Right kidney (tissue), 9 donors: ENCODE data around the gene PCDHGA8.
"Not testable (repeated sequence)": the region's sequence is repeated elsewhere in the genome, so short reads cannot be mapped to it uniquely, and the experiment has no call there.

Source experiments
- DNase-seq: peaks from one replicate; pipeline ENCODE4 v3.0.0-alpha.2; 2016
- long read RNA-seq, 8 donors: transcript quantifications; one replicate each; lab custom pipeline, GENCODE V29; 2026

Gene PCDHGA8
- long read RNA-seq, donor 1, full-length matches to known transcripts: 2 of 2 reads
- long read RNA-seq, donor 1, partial matches to known transcripts: 0 of 2 reads
- long read RNA-seq, donor 1, other reads (novel, unspliced or antisense): 0 of 2 reads
- long read RNA-seq, donor 2: 0 reads
- long read RNA-seq, donor 3, full-length matches to known transcripts: 1 of 1 reads
- long read RNA-seq, donor 3, partial matches to known transcripts: 0 of 1 reads
- long read RNA-seq, donor 3, other reads (novel, unspliced or antisense): 0 of 1 reads
- long read RNA-seq, donor 4, full-length matches to known transcripts: 3 of 3 reads
- long read RNA-seq, donor 4, partial matches to known transcripts: 0 of 3 reads
- long read RNA-seq, donor 4, other reads (novel, unspliced or antisense): 0 of 3 reads
- long read RNA-seq, donor 5, full-length matches to known transcripts: 2 of 2 reads
- long read RNA-seq, donor 5, partial matches to known transcripts: 0 of 2 reads
- long read RNA-seq, donor 5, other reads (novel, unspliced or antisense): 0 of 2 reads
- long read RNA-seq, donor 6, full-length matches to known transcripts: 1 of 1 reads
- long read RNA-seq, donor 6, partial matches to known transcripts: 0 of 1 reads
- long read RNA-seq, donor 6, other reads (novel, unspliced or antisense): 0 of 1 reads
- long read RNA-seq, donor 7, full-length matches to known transcripts: 4 of 4 reads
- long read RNA-seq, donor 7, partial matches to known transcripts: 0 of 4 reads
- long read RNA-seq, donor 7, other reads (novel, unspliced or antisense): 0 of 4 reads
- long read RNA-seq, donor 8, full-length matches to known transcripts: 4 of 4 reads
- long read RNA-seq, donor 8, partial matches to known transcripts: 0 of 4 reads
- long read RNA-seq, donor 8, other reads (novel, unspliced or antisense): 0 of 4 reads

DNA sequence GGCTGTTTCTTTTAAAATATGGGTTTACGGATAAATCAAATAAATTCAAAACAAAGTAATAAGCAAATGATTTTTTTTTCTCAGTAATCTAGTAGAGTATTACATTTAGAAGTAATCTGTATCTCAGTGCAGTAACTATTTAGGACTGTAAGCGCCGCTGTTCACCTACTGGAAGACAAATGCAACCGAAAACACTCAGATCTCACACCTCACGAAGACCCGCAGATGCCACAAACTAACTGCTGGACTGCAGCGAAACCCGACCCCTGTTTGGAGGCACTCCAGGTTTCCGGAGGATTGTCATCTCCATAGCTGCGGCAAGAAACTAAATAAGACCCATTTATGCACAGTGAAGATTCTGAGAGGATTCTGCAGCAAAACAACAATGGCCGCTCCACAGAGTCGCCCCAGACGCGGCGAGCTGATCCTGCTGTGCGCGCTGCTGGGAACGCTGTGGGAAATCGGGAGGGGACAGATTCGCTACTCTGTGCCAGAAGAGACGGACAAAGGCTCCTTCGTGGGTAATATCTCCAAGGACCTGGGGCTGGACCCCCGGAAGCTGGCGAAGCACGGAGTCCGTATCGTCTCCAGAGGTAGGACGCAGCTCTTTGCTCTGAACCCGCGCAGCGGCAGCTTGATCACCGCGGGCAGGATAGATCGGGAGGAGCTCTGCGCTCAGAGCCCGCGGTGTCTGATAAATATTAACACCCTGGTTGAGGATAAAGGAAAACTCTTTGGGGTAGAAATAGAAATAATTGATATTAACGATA is at the start of gene PCDHGA8:
PCDHGA8 (plus strand) TSS at position 205 of the 770 bp plus-strand sequence; CDS start at position 386, 181 bp downstream.
- no peak for DNase-seq

DNA sequence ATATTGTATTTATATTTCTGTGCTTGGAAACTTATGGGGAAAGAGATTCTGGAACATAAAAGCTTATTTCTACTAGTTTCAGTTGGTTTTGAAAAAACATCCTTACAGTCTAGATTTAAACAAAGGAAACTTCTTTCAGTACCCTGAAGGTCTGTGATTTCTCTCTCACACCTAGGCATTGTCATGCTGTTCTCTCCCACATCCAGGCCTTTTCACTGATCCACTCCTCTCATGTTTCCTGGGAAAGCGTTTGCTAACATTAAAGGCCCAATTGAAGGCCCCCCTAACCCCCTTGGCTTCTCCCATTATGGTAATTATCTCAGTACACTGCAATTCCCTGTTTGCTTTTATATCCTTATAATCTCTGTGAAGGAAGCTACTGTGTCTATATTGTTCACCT is 49.7 kb upstream of the PCDHGA8 start:
- DNase-seq: no peak

DNA sequence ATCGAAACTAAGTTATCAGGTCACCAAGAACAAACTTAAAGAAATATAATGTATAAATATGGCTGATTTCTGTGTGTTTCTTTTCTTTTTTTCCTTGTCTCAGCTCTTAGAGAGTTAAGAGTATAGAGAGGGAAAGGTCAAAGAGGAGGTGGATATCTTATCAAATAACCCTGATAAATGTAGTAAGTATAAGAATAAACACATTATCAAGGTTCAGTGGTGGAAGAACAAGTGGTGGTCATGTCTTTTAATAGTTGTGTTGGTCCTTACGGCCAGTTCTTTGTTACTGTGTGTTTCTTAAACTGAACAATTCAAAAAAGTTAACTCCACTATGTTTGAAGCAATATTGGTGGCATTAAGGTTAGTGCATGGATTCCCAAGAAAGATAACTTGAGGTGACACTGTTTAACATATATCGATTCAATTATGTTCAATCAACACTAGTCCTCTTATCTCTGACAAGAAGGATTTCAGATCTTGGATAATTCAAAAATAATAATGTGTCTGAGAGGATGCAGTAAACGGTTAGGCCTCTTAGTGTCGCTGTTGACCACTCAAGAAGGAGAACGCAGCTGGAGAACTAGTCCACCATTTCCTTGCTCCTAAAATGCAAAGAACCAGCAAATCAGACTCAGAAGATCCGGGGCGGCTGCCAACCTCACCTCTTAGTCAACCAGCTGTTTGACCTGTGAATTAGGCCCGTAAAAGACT is 49.0 kb upstream of the PCDHGA8 start, which contains the start of gene PCDHGA3:
PCDHGA3 (plus strand) TSS at position 588 of the 711 bp plus-strand sequence. CDS start 205 bp downstream, outside the sequence.
- no peak for DNase-seq

DNA sequence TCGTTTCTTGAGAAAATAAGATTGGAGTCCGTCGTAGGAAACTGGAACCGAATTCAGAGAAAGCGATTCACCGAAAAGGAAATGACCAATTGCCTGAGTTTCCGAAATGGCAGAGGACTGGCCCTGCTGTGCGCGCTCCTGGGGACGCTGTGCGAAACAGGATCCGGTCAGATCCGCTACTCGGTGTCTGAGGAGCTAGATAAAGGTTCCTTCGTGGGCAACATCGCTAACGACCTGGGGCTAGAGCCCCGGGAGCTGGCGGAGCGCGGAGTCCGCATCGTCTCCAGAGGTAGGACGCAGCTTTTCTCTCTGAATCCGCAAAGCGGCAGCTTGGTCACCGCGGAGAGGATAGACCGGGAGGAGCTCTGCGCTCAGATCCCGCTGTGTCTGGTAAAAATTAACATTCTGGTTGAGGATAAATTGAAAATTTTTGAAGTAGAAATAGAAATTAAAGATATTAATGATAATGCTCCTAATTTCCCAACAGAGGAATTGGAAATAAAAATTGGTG is 48.4 kb upstream of the PCDHGA8 start:
- DNase-seq: peak; percentile 23

DNA sequence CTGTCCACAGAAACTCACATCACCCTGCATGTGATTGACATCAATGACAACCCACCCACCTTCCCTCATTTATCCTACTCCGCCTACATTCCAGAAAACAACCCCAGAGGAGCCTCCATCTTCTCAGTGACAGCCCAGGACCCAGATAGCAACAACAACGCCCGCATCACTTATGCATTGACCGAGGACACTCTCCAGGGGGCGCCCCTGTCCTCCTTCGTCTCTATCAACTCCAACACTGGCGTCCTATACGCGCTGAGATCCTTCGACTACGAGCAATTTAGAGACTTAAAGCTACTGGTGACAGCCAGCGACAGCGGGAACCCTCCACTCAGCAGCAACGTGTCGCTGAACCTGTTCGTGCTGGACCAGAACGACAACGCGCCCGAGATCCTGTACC is 47.1 kb upstream of the PCDHGA8 start:
- no peak for DNase-seq

DNA sequence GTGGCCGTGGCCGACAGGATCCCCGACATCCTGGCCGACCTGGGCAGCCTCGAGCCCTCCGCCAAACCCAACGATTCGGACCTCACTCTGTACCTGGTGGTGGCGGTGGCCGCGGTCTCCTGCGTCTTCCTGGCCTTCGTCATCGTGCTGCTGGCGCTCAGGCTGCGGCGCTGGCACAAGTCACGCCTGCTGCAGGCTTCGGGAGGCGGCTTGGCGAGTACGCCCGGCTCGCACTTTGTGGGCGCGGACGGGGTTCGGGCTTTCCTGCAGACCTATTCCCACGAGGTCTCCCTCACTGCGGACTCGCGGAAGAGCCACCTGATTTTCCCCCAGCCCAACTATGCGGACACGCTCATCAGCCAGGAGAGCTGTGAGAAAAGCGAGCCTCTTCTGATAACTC is 46.4 kb upstream of the PCDHGA8 start:
- DNase-seq: not testable (repeated sequence)

DNA sequence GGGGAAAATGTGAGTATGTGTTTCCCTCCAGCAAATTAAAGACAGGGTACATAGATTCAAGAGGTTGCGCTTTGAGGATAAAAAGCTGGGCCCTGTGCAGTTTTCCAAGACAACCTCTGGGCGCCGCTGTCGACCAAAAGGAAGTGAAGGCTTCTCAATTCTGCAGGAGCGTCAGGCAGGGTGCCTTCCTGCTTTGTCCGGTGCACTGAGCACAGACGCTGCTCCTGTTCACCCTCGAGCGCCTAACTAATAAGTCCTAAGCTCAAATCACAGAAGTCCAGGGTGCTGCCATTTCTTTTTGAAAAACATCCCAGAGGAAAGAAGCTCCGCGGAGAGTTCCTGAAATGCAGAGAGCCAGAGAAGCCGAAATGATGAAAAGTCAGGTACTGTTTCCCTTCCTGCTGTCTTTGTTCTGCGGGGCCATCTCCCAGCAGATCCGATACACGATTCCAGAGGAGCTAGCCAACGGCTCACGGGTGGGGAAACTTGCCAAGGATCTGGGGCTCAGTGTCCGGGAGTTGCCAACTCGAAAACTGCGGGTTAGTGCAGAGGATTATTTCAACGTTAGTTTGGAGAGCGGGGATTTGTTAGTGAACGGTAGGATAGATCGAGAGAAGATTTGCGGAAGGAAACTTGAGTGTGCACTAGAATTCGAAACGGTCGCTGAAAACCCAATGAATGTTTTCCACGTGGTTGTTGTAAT is 42.4 kb upstream of the PCDHGA8 start, which contains the start of gene PCDHGB1:
PCDHGB1 (plus strand) TSS at position 183 of the 703 bp plus-strand sequence; CDS start at position 345, 162 bp downstream.
- no peak for DNase-seq

DNA sequence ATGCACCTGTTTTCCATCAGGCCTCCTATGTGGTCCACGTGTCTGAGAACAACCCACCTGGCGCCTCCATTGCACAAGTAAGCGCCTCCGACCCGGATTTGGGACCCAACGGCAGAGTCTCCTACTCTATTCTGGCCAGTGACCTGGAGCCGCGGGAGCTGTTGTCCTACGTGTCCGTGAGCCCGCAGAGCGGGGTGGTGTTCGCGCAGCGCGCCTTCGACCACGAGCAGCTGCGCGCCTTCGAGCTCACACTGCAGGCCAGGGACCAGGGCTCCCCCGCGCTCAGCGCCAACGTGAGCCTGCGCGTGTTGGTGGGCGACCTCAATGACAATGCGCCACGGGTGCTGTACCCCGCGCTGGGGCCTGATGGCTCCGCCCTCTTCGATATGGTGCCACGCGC is 40.8 kb upstream of the PCDHGA8 start:
- DNase-seq: no peak

DNA sequence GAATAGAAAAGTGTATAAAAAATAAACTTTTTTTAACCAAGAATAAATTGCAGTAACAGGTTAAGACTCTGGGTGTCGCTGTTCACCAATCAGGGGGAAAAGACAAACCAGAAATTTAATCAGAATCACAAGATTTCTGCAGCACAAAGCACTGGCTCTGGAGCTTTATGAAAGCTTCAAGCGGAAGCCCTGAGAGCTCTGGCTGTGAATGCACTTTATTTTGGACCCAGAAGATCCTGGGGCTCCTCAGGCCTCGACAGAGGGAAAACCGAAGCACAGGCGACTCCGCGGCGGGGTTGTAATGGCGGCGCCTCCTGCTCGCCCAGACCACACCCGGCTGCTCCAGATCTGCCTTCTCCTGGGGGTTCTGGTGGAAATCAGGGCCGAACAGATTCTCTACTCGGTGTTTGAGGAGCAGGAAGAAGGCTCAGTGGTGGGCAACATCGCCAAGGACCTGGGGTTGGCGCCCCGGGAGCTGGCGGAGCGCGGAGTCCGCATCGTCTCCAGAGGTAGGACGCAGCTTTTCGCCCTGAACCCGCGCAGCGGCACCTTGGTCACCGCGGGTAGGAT is 37.4 kb upstream of the PCDHGA8 start, which contains the start of gene PCDHGA4:
PCDHGA4 (plus strand) TSS at position 122 of the 570 bp plus-strand sequence; CDS start at position 209, 87 bp downstream.
- no peak for DNase-seq

DNA sequence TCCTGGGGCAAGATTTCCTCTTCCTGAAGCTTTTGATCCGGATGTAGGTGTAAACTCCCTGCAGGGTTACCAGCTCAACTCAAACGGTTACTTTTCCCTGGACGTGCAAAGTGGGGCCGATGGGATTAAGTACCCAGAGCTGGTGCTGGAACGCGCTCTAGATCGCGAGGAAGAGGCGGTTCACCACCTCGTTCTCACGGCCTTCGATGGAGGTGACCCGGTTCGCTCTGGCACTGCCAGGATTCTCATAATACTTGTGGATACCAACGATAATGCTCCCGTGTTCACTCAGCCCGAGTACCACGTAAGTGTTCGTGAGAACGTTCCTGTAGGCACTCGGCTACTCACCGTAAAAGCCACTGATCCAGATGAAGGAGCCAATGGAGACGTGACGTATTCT is 36.8 kb upstream of the PCDHGA8 start:
- no peak for DNase-seq

DNA sequence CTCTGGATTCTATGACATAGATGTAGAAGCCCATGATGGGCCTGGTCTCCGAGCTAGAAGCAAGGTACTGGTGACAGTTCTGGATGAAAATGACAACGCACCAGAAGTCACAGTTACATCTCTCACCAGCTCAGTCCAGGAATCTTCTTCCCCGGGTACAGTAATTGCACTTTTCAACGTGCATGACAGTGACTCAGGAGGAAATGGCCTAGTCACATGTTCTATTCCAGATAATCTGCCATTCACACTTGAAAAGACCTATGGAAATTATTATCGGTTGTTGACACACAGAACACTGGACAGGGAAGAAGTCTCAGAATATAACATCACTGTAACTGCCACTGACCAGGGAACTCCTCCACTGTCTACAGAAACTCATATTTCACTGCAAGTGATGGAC is 36.3 kb upstream of the PCDHGA8 start:
- no peak for DNase-seq

DNA sequence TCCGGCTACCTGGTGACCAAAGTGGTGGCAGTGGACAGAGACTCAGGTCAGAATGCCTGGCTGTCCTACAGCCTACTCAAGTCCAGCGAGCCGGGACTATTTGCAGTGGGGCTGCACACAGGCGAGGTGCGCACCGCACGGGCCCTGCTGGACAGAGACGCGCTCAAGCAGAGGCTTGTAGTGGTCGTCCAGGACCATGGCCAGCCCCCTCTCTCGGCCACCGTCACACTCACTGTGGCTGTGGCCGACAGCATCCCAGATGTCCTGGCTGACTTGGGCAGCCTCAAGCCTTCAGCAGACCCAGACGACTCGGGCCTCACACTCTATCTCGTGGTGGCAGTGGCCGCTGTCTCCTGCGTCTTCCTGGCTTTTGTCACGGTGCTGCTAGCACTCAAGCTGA is 35.5 kb upstream of the PCDHGA8 start:
- DNase-seq: no peak

DNA sequence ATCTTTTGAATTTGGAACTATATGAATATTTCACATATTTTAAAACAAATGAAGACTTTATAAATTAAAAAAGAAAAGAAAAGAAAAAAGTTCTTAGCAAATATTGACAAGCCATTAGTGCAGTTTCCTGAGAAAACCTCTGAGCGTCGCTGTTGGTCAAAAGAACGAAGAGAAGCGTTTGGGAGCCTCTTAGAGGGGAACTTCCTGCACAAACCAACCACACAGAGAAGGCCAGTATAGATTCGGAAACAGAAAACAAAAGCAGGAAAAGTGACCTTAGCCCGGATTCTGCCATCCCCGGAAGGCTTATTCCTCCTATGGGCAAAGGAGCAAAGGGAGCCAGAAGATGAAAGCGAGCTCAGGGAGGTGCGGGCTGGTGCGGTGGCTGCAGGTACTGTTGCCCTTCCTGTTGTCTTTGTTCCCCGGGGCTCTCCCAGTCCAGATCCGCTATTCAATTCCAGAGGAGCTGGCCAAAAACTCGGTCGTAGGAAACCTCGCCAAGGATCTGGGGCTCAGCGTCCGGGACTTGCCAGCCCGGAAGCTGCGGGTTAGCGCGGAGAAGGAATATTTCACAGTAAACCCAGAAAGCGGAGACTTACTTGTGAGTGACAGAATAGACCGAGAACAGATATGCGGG is 32.5 kb upstream of the PCDHGA8 start, which contains the start of gene PCDHGB2:
PCDHGB2 (plus strand) TSS at position 205 of the 637 bp plus-strand sequence; CDS start at position 347, 142 bp downstream.
- peak; percentile 8 for DNase-seq

DNA sequence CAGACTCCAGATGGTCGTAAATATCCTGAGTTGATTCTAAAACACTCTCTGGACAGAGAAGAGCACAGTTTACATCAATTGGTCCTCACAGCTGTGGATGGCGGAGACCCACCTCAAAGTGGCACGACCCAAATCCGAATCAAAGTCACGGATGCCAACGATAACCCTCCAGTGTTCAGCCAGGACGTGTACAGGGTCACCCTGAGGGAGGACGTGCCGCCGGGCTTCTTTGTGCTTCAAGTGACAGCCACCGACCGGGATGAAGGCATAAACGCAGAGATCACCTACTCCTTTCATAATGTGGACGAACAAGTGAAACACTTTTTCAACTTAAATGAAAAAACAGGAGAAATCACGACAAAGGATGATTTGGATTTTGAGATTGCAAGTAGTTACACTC is 31.7 kb upstream of the PCDHGA8 start:
- DNase-seq: no peak

DNA sequence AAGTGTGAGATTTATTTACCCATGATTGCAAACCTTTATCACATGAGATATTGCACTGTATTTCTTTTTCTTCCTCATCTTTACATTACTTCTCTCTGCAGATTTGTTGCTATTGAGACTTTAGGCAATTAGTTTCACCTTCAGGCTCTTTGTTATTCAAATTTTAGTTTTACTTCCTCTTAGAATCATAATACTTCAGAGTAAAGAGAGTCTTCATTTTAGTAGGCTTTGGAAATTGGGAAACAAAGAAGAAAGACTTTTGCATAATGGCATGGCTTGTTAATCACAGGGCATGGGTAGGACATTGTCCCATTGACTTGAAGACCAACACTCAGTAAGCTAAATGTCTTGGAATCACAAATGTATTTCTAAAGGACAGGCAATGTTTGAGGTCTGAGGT is 29.7 kb upstream of the PCDHGA8 start:
- no peak for DNase-seq

DNA sequence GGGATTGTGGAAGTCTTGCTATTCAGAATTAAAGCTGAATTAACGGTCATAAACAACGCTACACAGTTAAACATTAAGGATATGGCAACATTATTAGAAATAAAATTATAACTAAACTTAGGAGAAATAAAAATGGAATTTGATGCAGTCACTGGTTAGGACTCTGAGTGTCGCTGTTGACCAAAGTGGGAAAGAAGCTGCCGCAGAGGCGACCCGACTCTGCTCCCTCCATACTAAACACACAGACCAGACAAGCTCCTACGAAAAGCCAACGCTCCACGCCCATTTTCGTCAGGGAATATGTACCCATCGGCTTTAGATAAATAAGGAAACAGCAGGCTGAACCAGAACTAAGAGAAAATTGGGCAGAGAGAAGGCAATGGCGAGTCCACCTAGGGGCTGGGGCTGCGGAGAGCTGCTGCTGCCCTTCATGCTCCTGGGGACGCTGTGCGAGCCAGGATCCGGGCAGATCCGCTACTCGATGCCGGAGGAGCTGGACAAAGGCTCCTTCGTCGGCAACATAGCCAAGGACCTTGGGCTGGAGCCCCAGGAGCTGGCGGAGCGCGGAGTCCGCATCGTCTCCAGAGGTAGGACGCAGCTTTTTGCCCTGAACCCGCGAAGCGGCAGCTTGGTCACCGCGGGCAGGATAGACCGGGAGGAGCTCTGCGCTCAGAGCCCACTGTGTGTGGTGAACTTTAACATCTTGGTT is 28.3 kb upstream of the PCDHGA8 start, which contains the start of gene PCDHGA5:
PCDHGA5 (plus strand) TSS at position 211 of the 709 bp plus-strand sequence; CDS start at position 380, 169 bp downstream.
- peak; percentile 22 for DNase-seq

DNA sequence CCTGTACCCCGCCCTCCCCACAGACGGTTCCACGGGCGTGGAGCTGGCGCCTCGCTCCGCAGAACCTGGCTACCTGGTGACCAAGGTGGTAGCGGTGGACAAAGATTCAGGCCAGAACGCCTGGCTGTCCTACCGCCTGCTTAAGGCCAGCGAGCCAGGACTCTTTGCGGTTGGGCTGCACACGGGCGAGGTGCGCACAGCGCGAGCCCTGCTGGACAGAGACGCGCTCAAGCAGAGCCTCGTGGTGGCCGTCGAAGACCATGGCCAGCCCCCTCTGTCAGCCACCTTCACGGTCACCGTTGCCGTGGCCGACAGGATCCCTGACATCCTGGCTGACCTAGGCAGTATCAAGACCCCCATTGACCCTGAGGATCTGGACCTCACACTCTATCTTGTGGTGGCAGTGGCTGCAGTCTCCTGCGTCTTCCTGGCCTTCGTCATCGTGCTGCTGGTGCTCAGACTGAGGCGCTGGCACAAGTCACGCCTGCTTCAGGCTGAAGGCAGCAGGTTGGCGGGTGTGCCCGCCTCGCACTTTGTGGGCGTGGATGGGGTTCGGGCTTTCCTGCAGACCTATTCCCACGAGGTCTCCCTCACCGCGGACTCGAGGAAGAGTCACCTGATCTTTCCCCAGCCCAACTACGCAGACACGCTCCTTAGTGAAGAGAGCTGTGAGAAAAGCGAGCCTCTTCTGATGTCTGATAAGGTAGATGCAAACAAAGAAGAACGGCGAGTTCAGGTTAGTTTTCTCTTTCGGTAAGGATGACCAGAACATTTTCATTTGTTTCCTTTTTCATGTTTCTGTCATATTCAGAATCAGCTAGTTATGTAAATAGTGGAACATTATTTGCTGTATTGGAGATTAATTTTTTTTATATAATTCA is 26.2 kb upstream of the PCDHGA8 start:
- DNase-seq: no peak
